Vagina (tissue), 2 donors: ENCODE results near the gene SERTAD4. TPM values are rescaled to one million over a fixed set of nuclear protein-coding genes. Genes with fewer than 3 reads are reported as not detected.
"Not testable (repeated sequence)": the region's sequence is repeated elsewhere in the genome, so short reads cannot be mapped to it uniquely, and the experiment has no call there.

Experiments used
- DNase-seq, 2 donors: peaks; one replicate each; pipeline ENCODE4 v3.0.0-alpha.2; 2017; ENCODE audit errors: extremely low spot score in 2 of 2
- H3K27ac ChIP-seq: fragments of 200-600 bp; sonication (generic); one replicate; pipeline ENCODE4 v1.5.1; 2019
- H3K27me3 ChIP-seq: fragments of 200-600 bp; sonication (generic); one replicate; pipeline ENCODE4 v1.5.1; 2019
- H3K36me3 ChIP-seq, 2 donors: fragments of 200-600 bp; sonication (generic); one replicate each; pipeline ENCODE4 v1.5.1; 2017 to 2019
- H3K4me1 ChIP-seq: fragments of 200-600 bp; sonication (generic); one replicate; pipeline ENCODE4 v1.5.1; 2019
- H3K4me3 ChIP-seq, 2 donors: fragments of 200-600 bp; sonication (generic); 1 replicate in 1 of 2; 2 replicates in 1 of 2; pipeline ENCODE4 v1.5.1; 2016 to 2019
- H3K9me3 ChIP-seq: fragments of 200-600 bp; sonication (generic); one replicate; pipeline ENCODE4 v1.5.1; 2019
- CTCF ChIP-seq, 3 experiments: fragments of 450-650 bp in 2 of 3; fragments of 200-600 bp in 1 of 3; sonication (generic) in 1 of 3; IDR thresholded peaks; one replicate each; pipeline ENCODE4 v1.5.1; 2017 to 2019; ENCODE audit warnings: antibody characterized with exemption in 3 of 3, mild to moderate bottlenecking in 2 of 3, moderate library complexity in 2 of 3
- POLR2A ChIP-seq, 2 donors: fragments of 450-650 bp; IDR thresholded peaks; one replicate each; pipeline ENCODE4 v1.6.1; 2017; ENCODE audit warnings: antibody characterized with exemption in 2 of 2, mild to moderate bottlenecking in 2 of 2, moderate library complexity in 2 of 2
- POLR2AphosphoS5 ChIP-seq, 2 donors: sonication (generic); formaldehyde crosslinking; IDR thresholded peaks; one replicate each; pipeline ENCODE4 v1.9.0; 2017; ENCODE audit warnings: antibody characterized with exemption in 2 of 2, mild to moderate bottlenecking in 2 of 2, low read depth in 1 of 2; ENCODE audit not compliant: insufficient read depth in 1 of 2
- intact Hi-C: fragments of 100-400 bp; cut with DNase I; formaldehyde crosslinking; loops from one replicate; pipeline ENCODE4 v1.15.1; 2023
- total RNA-seq: library from RNA; depleted of rRNA; stranded (reverse); fragments of >200 nt; gene quantifications from one replicate; pipeline ENCODE4 v1.2.3, GENCODE V29; 2016

The SERTAD4 gene
- total RNA-seq: 2.7 TPM

DNA sequence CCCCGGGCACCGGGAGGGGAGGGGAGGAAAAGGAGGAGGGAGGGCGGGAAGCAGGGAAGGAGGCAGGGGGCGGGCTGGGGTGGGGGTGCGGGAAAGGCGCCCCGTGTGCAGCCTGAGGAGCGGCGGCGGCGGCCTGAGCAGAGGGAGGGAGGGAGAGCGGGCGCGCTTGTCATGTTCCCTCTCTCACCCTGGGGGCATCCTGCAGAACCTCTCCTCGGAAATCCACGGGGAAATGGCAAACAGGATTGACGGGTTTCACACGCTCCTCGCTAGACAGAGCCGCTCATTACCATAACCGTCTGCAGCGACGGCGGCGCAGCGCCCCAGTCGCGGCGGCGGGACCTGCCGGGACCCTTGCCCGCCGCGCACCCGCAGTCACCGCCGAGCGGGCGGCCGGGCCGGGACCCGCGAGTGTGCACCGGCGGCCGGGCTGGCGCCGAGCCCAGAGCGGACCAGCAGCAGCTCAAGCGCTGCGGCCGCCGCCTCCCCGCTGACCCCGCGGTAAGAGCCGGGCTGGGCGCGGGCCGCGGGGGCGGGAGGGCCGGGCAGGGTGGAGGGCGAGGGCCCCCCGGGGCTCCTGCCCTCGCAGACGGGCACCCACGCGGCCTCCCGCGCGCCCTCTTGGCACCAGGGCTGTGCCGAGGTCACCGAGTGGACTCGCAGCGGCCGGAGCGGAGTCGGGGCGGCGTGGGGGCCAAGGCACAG lies at the start of gene SERTAD4:
Gene SERTAD4, plus strand, starts transcription at position 286 of the 705 bp plus-strand sequence. CDS start 5,165 bp downstream, outside the sequence.
- intact Hi-C loops: no loop called here
- no peaks in the 10 kb centered on the region for H3K27me3 ChIP-seq
- H3K4me3 ChIP-seq: peak within 1 kb of the TSS; percentile 59 to 97
- DNase-seq: no peak
- H3K36me3 ChIP-seq: no peaks in the 10 kb centered on the region
- no peaks in the 10 kb centered on the region for H3K9me3 ChIP-seq
- H3K27ac ChIP-seq: peak within 1 kb of the TSS; percentile 70
- peaks cover 35% of the 10 kb centered on the region for H3K4me1 ChIP-seq
- no peak for TF ChIP-seq POLR2A (IDR thresholded peaks at IDR 0.05)
- TF ChIP-seq CTCF (IDR thresholded peaks at IDR 0.05): no peak

GRCh38 chr1:210185063-210185462 lies 47.5 kb upstream of the SERTAD4 start:
- intact Hi-C loops: no loop called here
- Histone ChIP-seq H3K9me3 (no peaks in the 10 kb centered on the region), H3K4me3 (no peak overlapping the region), H3K27me3 (no peaks in the 10 kb centered on the region), H3K27ac (no peak overlapping the region), H3K36me3 (no peaks in the 10 kb centered on the region), H3K4me1 (no peaks in the 10 kb centered on the region)
- TF ChIP-seq POLR2AphosphoS5 (IDR thresholded peaks at IDR 0.05; ENCODE audit: insufficient read depth in 1 of 2, low read depth in 1 of 2) (no peak), CTCF (IDR thresholded peaks at IDR 0.05) (no peak), POLR2A (IDR thresholded peaks at IDR 0.05) (no peak)
- no peak for DNase-seq

- H3K4me3 ChIP-seq, H3K4me1 ChIP-seq, DNase-seq, H3K9me3 ChIP-seq, H3K27ac ChIP-seq, H3K27me3 ChIP-seq, intact Hi-C loops, H3K36me3 ChIP-seq: not testable (repeated sequence)
Measured at GRCh38 chr1:210187849-210188606, 44.6 kb upstream of the SERTAD4 start.

GRCh38 chr1:210189426-210189825 lies 43.2 kb upstream of the SERTAD4 start:
- no peak overlapping the region for H3K27ac ChIP-seq
- H3K9me3 ChIP-seq: no peaks in the 10 kb centered on the region
- intact Hi-C loops: no loop called here

GRCh38 chr1:210195635-210196160 lies 36.9 kb upstream of the SERTAD4 start:
- Histone ChIP-seq H3K36me3 (no peaks in the 10 kb centered on the region), H3K4me3 (no peak overlapping the region)
- intact Hi-C loops: no loop called here

More at GRCh38 chr1:210189426-210189825, 43.2 kb upstream of the SERTAD4 start:
- DNase-seq: no peak
- no peak for TF ChIP-seq POLR2A (IDR thresholded peaks at IDR 0.05)
- TF ChIP-seq POLR2AphosphoS5 (IDR thresholded peaks at IDR 0.05; ENCODE audit: insufficient read depth in 1 of 2, low read depth in 1 of 2): no peak
- TF ChIP-seq CTCF (IDR thresholded peaks at IDR 0.05): no peak
- H3K4me3 ChIP-seq: no peak overlapping the region
- no peaks in the 10 kb centered on the region for H3K36me3 ChIP-seq
- no peaks in the 10 kb centered on the region for H3K4me1 ChIP-seq
- H3K27me3 ChIP-seq: no peaks in the 10 kb centered on the region

DNA sequence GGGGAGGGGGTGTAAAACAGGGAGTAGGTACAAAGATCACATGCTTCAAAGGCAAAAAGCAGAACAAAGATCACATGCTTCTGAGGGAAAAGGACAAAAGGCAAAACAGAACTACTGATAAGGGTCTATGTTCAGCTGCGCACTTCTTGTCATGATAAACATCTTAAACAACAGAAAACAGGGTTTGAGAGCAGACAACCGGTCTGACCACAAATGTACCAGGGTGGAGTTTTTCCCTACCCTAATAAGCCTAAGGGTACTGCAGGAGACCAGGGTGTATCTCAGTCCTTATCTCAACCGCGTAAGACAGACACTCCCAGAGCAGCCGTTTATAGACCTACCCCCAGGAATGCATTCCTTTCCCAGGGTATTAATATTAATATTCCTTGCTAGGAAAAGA lies 36.3 kb upstream of the SERTAD4 start:
- H3K4me1 ChIP-seq, intact Hi-C loops, DNase-seq, H3K36me3 ChIP-seq, H3K9me3 ChIP-seq, H3K4me3 ChIP-seq, H3K27ac ChIP-seq, H3K27me3 ChIP-seq: not testable (repeated sequence)

More at GRCh38 chr1:210195635-210196160, 36.9 kb upstream of the SERTAD4 start:
- H3K9me3 ChIP-seq: no peaks in the 10 kb centered on the region
- no peak overlapping the region for H3K27ac ChIP-seq
- no peaks in the 10 kb centered on the region for H3K4me1 ChIP-seq
- H3K27me3 ChIP-seq: no peaks in the 10 kb centered on the region
- DNase-seq: no peak
- no peak for TF ChIP-seq POLR2AphosphoS5 (IDR thresholded peaks at IDR 0.05; ENCODE audit: insufficient read depth in 1 of 2, low read depth in 1 of 2)
- no peak for TF ChIP-seq CTCF (IDR thresholded peaks at IDR 0.05)
- no peak for TF ChIP-seq POLR2A (IDR thresholded peaks at IDR 0.05)
